ENCODE results near the gene ARHGEF17.

The ARHGEF17 gene

GRCh38 chr11:73288873-73289707, 19.0 kb upstream of the ARHGEF17 start:
- in situ Hi-C loops (cut with MboI; ENCODE audit: low pct_unique_long_range_greater_than_20kb, low sequenced_read_pairs): no loop called here
- DNase-seq: peak; percentile 78

- DNase-seq: no peak
- in situ Hi-C loops (cut with MboI; ENCODE audit: low pct_unique_long_range_greater_than_20kb, low sequenced_read_pairs): no loop called here
These were observed 17.5 kb upstream of the ARHGEF17 start for GRCh38 chr11:73290536-73290935.

GRCh38 chr11:73291196-73291595, 16.9 kb upstream of the ARHGEF17 start:
- DNase-seq: no peak
- in situ Hi-C loops (cut with MboI; ENCODE audit: low pct_unique_long_range_greater_than_20kb, low sequenced_read_pairs): no loop called here

DNA sequence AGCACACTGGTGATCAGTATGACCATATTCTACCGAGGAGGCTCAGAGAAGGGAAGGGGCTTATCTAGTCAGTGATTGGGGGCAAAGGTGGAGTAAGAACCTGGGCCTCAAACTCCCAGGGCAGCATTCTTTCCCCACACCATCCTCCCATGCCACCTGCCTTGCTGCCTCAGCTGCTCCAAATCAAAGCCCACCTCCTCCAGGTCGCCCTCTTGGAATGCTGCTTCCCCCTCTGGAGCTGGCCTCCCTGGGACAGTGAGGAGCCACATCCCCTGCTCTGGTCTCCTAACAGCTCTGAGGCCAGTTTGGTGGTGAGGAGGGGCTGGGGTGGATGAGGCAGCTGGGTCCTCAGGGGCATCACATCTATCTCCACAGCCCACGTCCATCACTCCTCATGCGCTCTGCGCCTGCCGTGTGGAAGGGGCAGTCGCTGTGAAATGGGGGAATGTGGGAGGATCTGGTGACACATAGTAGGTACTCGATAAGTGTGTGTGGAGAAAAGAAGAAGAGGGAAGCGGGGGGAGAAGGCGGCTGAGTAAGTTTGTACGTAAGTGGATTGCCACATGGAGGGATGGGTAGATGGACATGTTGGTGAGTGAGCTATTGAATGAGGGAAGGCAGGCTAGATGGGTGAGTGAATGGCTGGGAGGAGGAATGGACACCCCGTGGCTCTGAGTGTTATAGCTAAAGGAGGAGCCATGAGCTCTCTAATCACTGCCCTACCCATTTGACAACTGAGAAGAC, 16.1 kb upstream of the ARHGEF17 start:
- no peak for DNase-seq
- in situ Hi-C loops (cut with MboI; ENCODE audit: low pct_unique_long_range_greater_than_20kb, low sequenced_read_pairs): no loop called here

GRCh38 chr11:73292525-73292894, 15.6 kb upstream of the ARHGEF17 start:
- DNase-seq: no peak
- in situ Hi-C loops (cut with MboI; ENCODE audit: low pct_unique_long_range_greater_than_20kb, low sequenced_read_pairs): no loop called here

GRCh38 chr11:73293356-73293936, 14.6 kb upstream of the ARHGEF17 start:
- no peak for DNase-seq
- in situ Hi-C loops (cut with MboI; ENCODE audit: low pct_unique_long_range_greater_than_20kb, low sequenced_read_pairs): no loop called here

DNA sequence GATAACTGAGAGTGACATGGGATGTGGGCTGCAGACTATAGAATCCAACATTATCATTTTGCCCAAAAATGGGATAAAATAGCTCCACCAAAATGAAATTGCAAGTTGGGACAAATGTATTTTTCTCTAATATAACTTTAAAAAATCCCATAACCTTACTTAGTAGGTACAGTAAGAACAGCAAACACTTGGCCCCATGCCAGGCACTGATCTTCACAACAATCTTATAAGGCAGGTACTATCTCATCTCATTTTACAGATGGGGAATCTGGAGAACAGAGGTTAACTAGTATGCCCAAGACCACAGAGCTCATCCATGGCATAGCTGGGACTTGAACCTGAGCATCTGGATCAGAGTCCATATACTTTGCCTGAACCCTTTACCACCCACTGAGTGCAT, 13.5 kb upstream of the ARHGEF17 start:
- DNase-seq: no peak
- in situ Hi-C loops (cut with MboI; ENCODE audit: low pct_unique_long_range_greater_than_20kb, low sequenced_read_pairs): no loop called here

DNA sequence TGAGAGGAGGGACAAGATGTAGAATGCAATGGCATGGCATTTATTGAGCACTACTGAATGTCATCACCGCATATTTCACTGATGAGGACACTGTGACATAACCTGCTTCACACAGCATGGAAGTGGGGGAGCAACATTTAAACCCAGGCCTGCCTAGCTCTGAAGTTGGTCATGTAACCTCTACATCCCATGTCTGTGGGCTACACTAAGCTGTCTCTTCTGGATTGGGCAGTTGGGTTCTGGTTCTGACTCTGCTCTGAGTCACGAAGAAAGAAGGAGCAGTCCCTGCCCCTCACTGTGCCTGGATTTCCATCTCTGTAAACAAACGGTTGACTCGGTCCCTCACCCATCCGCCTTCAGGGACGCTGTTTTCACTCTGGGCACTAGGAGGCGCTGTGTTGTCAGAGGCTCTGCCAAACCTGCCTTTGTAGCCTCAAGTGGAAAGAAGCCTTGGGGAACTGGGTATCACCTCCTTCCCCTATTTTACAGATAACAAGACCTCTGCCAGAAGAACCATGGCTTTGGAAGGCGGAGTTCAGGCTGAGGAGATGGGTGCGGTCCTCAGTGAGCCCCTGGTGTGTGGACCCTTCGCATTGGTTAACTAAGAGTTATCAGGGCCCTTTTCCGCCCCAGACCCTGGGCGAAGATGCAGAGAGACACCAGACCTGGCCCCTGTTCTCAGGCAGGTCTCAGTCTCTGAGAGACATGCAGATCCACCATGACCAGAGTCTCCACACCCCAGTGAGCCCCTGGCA, 12.7 kb upstream of the ARHGEF17 start:
- in situ Hi-C loops (cut with MboI; ENCODE audit: low pct_unique_long_range_greater_than_20kb, low sequenced_read_pairs): no loop called here
- DNase-seq: peak; percentile 85

DNA sequence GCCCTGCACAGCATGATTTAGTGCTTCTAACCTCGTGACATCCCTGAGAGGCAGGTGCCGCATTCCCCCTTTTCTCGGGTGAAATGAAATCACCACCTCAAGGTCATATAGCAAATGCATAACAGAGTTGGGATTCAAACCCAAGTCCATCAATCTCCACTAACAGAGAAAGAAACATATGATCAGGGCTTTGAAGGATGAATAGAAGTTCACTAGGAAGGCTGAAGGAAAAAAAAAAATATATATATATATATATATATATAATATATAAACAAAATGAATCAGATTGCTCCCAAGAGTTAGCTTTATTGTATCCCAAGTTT, 12.1 kb upstream of the ARHGEF17 start:
- in situ Hi-C loops (cut with MboI; ENCODE audit: low pct_unique_long_range_greater_than_20kb, low sequenced_read_pairs): no loop called here

DNA sequence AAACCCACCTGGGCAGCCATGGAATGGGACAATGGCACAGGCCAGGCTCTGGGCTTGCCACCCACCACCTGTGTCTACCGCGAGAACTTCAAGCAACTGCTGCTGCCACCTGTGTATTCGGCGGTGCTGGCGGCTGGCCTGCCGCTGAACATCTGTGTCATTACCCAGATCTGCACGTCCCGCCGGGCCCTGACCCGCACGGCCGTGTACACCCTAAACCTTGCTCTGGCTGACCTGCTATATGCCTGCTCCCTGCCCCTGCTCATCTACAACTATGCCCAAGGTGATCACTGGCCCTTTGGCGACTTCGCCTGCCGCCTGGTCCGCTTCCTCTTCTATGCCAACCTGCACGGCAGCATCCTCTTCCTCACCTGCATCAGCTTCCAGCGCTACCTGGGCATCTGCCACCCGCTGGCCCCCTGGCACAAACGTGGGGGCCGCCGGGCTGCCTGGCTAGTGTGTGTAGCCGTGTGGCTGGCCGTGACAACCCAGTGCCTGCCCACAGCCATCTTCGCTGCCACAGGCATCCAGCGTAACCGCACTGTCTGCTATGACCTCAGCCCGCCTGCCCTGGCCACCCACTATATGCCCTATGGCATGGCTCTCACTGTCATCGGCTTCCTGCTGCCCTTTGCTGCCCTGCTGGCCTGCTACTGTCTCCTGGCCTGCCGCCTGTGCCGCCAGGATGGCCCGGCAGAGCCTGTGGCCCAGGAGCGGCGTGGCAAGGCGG, 11.4 kb upstream of the ARHGEF17 start:
- in situ Hi-C loops (cut with MboI; ENCODE audit: low pct_unique_long_range_greater_than_20kb, low sequenced_read_pairs): no loop called here
- DNase-seq: no peak

More for the DNA sequence above, 12.1 kb upstream of the ARHGEF17 start:
- no peak for DNase-seq

- DNase-seq: no peak
- in situ Hi-C loops (cut with MboI; ENCODE audit: low pct_unique_long_range_greater_than_20kb, low sequenced_read_pairs): no loop called here
These were observed 10.9 kb upstream of the ARHGEF17 start for GRCh38 chr11:73297231-73297590.

DNA sequence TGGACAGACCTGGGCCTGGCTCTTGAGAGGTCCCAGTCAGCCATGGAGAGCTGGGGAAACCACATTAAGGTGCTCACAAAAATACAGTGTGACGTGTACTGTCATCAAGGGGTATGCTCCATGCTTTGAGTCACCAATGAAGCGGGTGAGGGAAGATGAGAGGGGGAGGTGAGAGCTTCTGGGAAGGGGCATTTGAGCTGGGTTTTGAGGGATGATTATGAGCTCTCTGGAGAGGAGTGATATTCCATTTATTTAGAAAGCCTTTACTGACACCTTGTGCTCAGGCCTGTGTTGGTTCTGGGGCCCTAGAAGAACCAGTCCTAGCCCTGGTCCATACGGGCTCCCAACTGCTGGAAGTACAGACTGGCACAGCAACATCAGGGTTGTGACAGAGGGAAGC, 10.4 kb upstream of the ARHGEF17 start:
- no peak for DNase-seq
- in situ Hi-C loops (cut with MboI; ENCODE audit: low pct_unique_long_range_greater_than_20kb, low sequenced_read_pairs): no loop called here

- no peak for DNase-seq
These were observed 9.8 kb upstream of the ARHGEF17 start for GRCh38 chr11:73298233-73298632.

DNA sequence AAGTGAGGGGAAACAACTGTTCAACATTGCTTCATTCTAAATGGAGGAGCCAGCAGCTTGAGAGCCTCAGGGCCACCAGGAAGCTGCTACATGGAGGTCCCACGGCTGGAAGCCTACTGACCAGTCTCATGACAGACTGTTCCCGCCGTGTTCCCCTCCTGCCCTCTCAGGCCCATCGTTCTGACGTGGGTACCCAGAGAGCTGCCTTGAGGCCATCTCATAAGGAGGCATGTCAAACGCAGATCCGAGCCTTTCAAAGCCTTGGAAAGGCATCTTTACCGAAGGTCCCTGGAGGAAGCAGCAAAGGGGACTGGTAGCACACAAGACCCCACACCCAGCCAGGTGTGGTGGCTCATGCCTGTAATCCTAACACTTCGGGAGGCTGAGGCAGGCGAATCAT, 8.3 kb upstream of the ARHGEF17 start:
- DNase-seq: no peak
- in situ Hi-C loops (cut with MboI; ENCODE audit: low pct_unique_long_range_greater_than_20kb, low sequenced_read_pairs): no loop called here

More at GRCh38 chr11:73298233-73298632, 9.8 kb upstream of the ARHGEF17 start:
- in situ Hi-C loops (cut with MboI; ENCODE audit: low pct_unique_long_range_greater_than_20kb, low sequenced_read_pairs): no loop called here

DNA sequence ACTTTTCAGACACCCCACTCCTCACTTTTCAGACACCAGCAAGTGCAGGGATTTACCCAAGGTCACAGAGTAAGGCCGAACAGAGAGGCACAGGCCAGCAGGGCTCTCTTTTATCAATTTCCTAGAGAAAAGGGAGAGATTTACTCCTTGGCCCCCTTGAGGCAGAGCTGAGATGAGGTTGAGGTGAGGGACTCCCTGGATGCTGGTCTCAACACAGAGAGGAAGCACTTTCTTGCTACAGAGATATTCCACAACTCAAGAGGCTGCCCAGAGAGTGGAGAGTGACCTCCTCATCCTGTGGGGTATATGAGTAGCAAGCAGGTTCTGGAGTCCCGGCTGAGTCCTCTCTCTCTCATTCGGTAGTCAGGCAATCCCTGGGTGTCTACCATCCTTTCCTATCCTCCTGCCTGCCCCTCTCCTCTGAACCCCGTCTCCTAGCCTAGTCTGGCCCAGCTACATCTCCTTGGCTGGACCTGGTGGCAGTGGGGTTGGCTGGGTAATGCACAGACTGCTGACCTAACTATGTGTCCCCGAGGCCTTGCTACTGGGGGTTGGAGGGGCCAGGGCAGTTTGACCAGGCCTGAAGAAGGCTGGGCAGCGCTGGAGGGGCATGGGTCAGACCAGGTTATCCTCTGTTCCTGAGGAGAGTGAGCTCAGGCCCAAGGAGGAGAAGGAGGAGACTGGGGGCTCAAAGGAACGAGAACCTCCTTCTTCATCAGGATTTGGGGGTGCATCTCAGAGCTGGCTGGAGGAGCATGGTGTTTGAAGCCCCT, 1.8 kb upstream of the ARHGEF17 start:
- no peak for DNase-seq
- in situ Hi-C loops (cut with MboI; ENCODE audit: low pct_unique_long_range_greater_than_20kb, low sequenced_read_pairs): no loop called here

- no peak for DNase-seq
- in situ Hi-C loops (cut with MboI; ENCODE audit: low pct_unique_long_range_greater_than_20kb, low sequenced_read_pairs): no loop called here
These were observed 1.1 kb upstream of the ARHGEF17 start for GRCh38 chr11:73306977-73307322.

GRCh38 chr11:73307323-73308002, 613 bp upstream of the ARHGEF17 start:
- DNase-seq: peak; percentile 98
- in situ Hi-C loops (cut with MboI; ENCODE audit: low pct_unique_long_range_greater_than_20kb, low sequenced_read_pairs): no loop called here
